Fibroblast of the aortic adventitia (primary cell): ENCODE results near the gene PTGS1. TPM values are rescaled to one million over a fixed set of nuclear protein-coding genes. Genes with fewer than 3 reads are reported as not detected.
A peak's percentile ranks its signal among the peaks of the same experiment; 100 is the strongest.

Experiments used
- DNase-seq: peaks from one replicate; pipeline ENCODE4 v3.0.0-alpha.2; 2010; ENCODE audit warnings: low read depth
- H3K4me3 ChIP-seq: 2 replicates; pipeline ENCODE4 v1.5.1; 2011; ENCODE audit warnings: low read depth, mild to moderate bottlenecking, control low read depth, low read length, moderate library complexity
- CTCF ChIP-seq: IDR thresholded peaks from 2 replicates; pipeline ENCODE4 v1.5.1; 2011; ENCODE audit warnings: mild to moderate bottlenecking, low read length, control low read depth, inconsistent platforms; ENCODE audit not compliant: insufficient read depth
- total RNA-seq: library from RNA; depleted of rRNA; stranded (reverse); fragments of >200 nt; gene quantifications from 2 replicates; pipeline ENCODE4 v1.2.3, GENCODE V29; 2012; ENCODE audit warnings: low replicate concordance

Gene PTGS1
- total RNA-seq, 1 donor = 173 TPM

GRCh38 chr9:122332083-122332482, 38.7 kb upstream of the PTGS1 start:
- no peak overlapping the region for H3K4me3 ChIP-seq
- no peak for TF ChIP-seq CTCF
- DNase-seq = no peak

- no peak for DNase-seq
- no peak for TF ChIP-seq CTCF
- H3K4me3 ChIP-seq = no peak overlapping the region
Measured at GRCh38 chr9:122332644-122333043, 38.2 kb upstream of the PTGS1 start.

- no peak overlapping the region for H3K4me3 ChIP-seq
- TF ChIP-seq CTCF = no peak
- no peak for DNase-seq
Measured at GRCh38 chr9:122333169-122333808, 37.5 kb upstream of the PTGS1 start.

GRCh38 chr9:122334916-122335315, 35.9 kb upstream of the PTGS1 start:
- no peak for TF ChIP-seq CTCF
- H3K4me3 ChIP-seq = no peak overlapping the region
- peak; percentile 45 for DNase-seq

- no peak for DNase-seq
- H3K4me3 ChIP-seq = no peak overlapping the region
- TF ChIP-seq CTCF = no peak
Measured at GRCh38 chr9:122336189-122336588, 34.6 kb upstream of the PTGS1 start.

GRCh38 chr9:122336866-122337555, 33.8 kb upstream of the PTGS1 start:
- no peak for TF ChIP-seq CTCF
- DNase-seq = no peak

GRCh38 chr9:122337556-122337929, 33.3 kb upstream of the PTGS1 start:
- no peak for TF ChIP-seq CTCF
- no peak overlapping the region for H3K4me3 ChIP-seq
- DNase-seq = no peak

More at GRCh38 chr9:122336866-122337555, 33.8 kb upstream of the PTGS1 start:
- H3K4me3 ChIP-seq = no peak overlapping the region
